ENCODE results near the gene LRRC25. TPM values are rescaled to one million over a fixed set of nuclear protein-coding genes. Genes with fewer than 3 reads are reported as not detected.

LRRC25 gene
- total RNA-seq, 1 experiment from 2014 or later, result not detected

DNA sequence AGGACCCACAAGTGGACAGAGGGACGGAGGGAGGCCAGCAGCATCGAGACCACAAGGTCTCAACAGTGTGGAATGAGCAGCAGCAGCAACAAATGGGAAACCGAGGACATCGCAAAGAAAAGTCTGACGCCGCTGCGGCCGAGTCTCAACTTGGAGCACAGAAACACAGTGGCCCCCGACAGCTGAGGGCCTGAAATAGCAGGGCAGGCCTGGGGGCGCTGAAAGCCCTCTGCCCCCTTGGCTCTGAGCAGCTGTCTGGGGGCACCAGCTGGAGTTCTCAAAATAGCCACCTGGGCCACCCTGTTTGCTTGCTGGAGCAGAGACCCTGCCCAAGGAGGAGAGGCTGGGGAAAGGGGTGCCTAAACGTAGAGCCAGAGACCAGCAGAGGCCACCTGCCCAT, 46.4 kb upstream of the LRRC25 start:
- Mint-ChIP-seq H3K4me1 (peaks cover 16 to 19% of the 10 kb centered on the region in 2 experiments), H3K4me3 (no peak overlapping the region), H3K27me3 (ENCODE audit: low read depth) (peaks cover 1% of the 10 kb centered on the region; the same call in 1 of the 2 replicates), H3K27ac (no peak overlapping the region), H3K9me3 (peaks cover 3% of the 10 kb centered on the region in 2 experiments; a peak in 3 of 5 replicates), H3K36me3 (ENCODE audit: insufficient read depth in 1 of 3, low read depth in 3 of 3) (peaks cover 5 to 31% (median 23%) of the 10 kb centered on the region in 3 experiments; a peak in 6 of 7 replicates)
- Histone ChIP-seq H2AK5ac (ENCODE audit: insufficient read length, low read length) (no peak overlapping the region), H3K56ac (ENCODE audit: insufficient read length, low read depth, low read length) (no peak overlapping the region), H3K79me2 (ENCODE audit: insufficient read depth, low read length) (no peaks in the 10 kb centered on the region), H3K14ac (ENCODE audit: insufficient read depth, low read length) (no peak overlapping the region), H3K18ac (ENCODE audit: insufficient read length, low read depth, low read length) (no peak overlapping the region), H4K8ac (replicated peaks; ENCODE audit: insufficient read length, low read depth, low read length) (no peak overlapping the region), H3T11ph (ENCODE audit: low read length) (no peak overlapping the region), H3K4me1 (ENCODE audit: insufficient read depth, low read length) (peaks cover 7% of the 10 kb centered on the region; the same call in 1 of the 2 replicates), H3K9me3 (ENCODE audit: control insufficient read depth, low read depth, low read length) (no peaks in the 10 kb centered on the region), H2AFZ (ENCODE audit: low read length) (no peak overlapping the region), H4K20me1 (ENCODE audit: control insufficient read depth, insufficient read depth, insufficient read length) (no peaks in the 10 kb centered on the region), H2BK15ac (ENCODE audit: low read depth, low read length) (no peak overlapping the region), H3K27ac (ENCODE audit: insufficient read length, low read depth, low read length) (no peak overlapping the region), H3K4me2 (ENCODE audit: insufficient read depth, insufficient read length, low read length) (no peak overlapping the region), H4K91ac (ENCODE audit: insufficient read length, low read depth, low read length) (no peak overlapping the region), H2BK12ac (ENCODE audit: insufficient read length, low read depth, low read length) (no peak overlapping the region), H3K4ac (ENCODE audit: low read depth, low read length) (no peak overlapping the region), H2BK20ac (ENCODE audit: low read depth, low read length, poor library complexity, severe bottlenecking) (no peak overlapping the region), H2BK5ac (ENCODE audit: insufficient read length, low read length) (no peak overlapping the region), H3K79me1 (ENCODE audit: insufficient read depth, low read depth, low read length, poor library complexity, severe bottlenecking) (no peaks in the 10 kb centered on the region), H4K5ac (ENCODE audit: insufficient read length, low read depth, low read length) (no peak overlapping the region), H3K27me3 (ENCODE audit: insufficient read depth, low read length) (no peaks in the 10 kb centered on the region), H3K9ac (ENCODE audit: extremely low read depth, insufficient read length, low read length) (no peak overlapping the region), H2BK120ac (ENCODE audit: low read depth, low read length, poor library complexity, severe bottlenecking) (no peak overlapping the region), H3K23ac (ENCODE audit: insufficient read length, low read depth, low read length) (no peak overlapping the region), H3K23me2 (ENCODE audit: insufficient read length, low read depth, low read length, poor library complexity, severe bottlenecking) (no peaks in the 10 kb centered on the region)
- DNase-seq, result no peak
- no CpG with 5 or more reads among the region's 11 CpGs for WGBS (ENCODE audit: extremely low coverage, insufficient read length, low lambda C conversion rate)
- TF ChIP-seq, protein P1, sequence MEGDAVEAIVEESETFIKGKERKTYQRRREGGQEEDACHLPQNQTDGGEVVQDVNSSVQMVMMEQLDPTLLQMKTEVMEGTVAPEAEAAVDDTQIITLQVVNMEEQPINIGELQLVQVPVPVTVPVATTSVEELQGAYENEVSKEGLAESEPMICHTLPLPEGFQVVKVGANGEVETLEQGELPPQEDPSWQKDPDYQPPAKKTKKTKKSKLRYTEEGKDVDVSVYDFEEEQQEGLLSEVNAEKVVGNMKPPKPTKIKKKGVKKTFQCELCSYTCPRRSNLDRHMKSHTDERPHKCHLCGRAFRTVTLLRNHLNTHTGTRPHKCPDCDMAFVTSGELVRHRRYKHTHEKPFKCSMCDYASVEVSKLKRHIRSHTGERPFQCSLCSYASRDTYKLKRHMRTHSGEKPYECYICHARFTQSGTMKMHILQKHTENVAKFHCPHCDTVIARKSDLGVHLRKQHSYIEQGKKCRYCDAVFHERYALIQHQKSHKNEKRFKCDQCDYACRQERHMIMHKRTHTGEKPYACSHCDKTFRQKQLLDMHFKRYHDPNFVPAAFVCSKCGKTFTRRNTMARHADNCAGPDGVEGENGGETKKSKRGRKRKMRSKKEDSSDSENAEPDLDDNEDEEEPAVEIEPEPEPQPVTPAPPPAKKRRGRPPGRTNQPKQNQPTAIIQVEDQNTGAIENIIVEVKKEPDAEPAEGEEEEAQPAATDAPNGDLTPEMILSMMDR (conservative IDR thresholded peaks at IDR 0.05), result no peak
